PC-9 (cell line): ENCODE data around the gene POGZ.

Source experiments
- CTCF ChIP-seq: fragments of 200-600 bp; sonication (generic); conservative IDR thresholded peaks from 2 replicates; pipeline ENCODE4 v1.6.1; 2017; ENCODE audit warnings: mixed run types, antibody characterized with exemption, mild to moderate bottlenecking, moderate library complexity
- EZH2 ChIP-seq: fragments of 200-600 bp; sonication (generic); IDR thresholded peaks from 2 replicates; pipeline ENCODE4 v1.8.0; 2017; ENCODE audit warnings: antibody characterized with exemption, low read depth

- TF ChIP-seq CTCF (no peak), EZH2 (no peak)
Observed at GRCh38 chr1:151391079-151391563, 68.2 kb downstream of the POGZ start.
